ENCODE data around the gene UGT8.
"Not testable (repeated sequence)": the region's sequence is repeated elsewhere in the genome, so short reads cannot be mapped to it uniquely, and the experiment has no call there.

UGT8 gene, protein sequence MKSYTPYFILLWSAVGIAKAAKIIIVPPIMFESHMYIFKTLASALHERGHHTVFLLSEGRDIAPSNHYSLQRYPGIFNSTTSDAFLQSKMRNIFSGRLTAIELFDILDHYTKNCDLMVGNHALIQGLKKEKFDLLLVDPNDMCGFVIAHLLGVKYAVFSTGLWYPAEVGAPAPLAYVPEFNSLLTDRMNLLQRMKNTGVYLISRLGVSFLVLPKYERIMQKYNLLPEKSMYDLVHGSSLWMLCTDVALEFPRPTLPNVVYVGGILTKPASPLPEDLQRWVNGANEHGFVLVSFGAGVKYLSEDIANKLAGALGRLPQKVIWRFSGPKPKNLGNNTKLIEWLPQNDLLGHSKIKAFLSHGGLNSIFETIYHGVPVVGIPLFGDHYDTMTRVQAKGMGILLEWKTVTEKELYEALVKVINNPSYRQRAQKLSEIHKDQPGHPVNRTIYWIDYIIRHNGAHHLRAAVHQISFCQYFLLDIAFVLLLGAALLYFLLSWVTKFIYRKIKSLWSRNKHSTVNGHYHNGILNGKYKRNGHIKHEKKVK

DNA sequence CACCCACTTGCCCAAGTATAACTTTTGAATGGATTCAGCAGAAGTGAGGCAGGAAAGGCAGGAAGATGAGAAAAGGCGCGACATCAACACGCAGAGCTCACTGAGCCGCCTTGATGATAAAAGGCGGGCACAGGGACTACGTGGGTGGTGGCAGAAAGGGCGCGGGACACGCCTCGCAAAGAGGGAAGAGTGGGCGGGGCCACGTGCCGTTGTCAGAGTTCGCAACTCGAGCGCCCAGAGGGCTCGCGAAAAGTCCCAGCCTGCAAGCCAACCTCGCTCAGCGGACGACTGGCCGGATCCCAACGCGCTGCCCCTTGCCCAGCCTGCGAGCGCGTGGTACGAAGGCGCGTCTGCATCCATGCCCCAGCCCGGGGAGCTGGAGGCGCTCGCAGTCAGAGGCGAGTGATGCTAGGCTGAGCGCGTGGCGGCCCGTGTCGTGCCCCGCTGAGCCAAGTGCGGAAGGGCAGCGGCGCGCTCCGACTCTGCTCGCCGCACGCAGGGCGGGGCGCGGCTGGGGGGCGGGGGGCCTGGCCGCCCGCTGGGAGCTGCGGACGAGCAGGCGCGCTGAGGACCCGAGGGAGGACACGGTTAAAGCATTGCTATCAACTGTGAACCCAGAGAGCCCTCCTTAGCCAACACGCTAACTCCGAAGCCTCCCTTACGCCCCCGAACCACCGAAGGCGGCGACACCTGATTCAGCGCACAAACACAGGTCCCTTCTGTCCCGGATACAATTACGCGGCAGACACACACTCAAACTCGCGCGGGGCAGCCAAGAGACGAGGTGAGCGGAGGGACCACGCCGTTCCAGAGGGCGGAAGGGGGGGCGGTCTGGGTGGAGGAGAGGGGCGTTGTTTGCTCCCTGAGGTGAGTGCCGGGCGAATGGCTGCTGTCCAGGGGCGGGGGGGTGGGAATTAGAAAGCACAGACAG, at the start of gene UGT8:
Gene UGT8 (plus strand): TSS at position 617 of the 931 bp plus-strand sequence. CDS start 24,074 bp downstream, outside the sequence.
- no peak for DNase-seq (ENCODE audit: low read depth in 2 of 2)

DNA sequence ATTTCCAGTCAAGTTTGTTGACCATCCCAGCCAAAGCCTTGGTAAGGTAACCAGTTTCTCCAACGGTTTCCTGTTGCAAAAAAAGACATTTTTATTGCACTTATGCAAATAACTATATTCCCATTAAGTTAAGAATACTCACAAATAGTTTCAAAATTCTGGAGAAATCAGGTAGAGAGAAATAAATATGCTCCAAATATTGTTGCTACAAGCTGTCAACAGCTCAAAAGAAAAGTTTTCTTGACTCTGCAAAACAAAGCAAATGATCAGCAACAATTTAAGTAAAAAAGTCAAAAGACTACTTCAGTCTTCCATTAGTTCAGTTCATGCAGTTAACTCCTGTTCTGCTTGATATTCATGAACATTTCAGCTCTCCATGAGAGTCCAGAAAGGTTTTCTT, 49.0 kb upstream of the UGT8 start:
- DNase-seq (ENCODE audit: low read depth in 2 of 2) = no peak

DNA sequence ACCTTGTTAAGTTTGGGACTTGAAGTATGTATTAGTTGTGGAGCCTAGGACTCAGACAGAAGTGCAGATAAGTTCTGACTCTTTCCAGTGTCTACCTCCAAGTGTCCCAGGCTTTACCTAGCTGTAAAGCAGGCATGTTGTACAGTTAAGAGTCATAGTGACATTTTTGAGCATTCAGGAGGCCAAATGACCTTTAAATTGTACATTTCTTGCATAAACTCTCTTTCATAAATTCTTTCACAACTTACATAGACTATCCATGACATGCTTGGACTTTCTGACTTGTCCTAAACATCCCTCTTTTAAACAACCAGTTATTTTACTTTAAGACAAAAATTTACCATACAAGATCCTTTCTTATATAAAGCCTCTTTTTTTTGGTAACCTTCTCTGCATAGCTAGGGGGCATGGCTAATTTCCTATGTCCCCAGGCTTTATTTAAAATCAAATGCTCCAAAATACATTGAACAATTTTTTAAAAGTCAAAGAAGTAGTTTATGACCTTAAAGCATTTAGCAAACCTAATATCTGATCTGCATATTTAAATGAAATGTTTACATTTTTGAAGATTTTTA, 40.1 kb upstream of the UGT8 start:
- DNase-seq (ENCODE audit: low read depth in 2 of 2) = no peak

DNA sequence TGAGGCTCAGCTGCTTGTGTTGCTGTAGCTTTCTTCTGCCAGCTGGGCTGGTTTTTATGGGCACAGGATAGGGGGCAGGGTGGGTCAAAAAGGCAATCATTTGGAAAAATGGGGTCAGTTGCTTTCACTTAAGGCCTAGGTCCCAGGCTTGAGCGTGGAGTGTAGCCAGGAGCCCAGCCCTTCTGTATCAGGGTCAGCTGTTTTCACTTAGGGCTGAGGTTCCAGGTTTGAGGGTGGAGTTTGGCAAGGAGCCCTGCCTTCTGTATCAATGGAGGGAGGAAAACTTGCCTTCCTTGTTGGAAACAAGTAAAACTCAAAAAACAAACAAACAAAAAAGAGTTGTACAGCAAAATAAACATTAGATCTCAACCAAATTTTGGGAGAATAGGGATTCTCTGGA, 37.0 kb upstream of the UGT8 start:
- DNase-seq (ENCODE audit: low read depth in 2 of 2) = no peak

DNA sequence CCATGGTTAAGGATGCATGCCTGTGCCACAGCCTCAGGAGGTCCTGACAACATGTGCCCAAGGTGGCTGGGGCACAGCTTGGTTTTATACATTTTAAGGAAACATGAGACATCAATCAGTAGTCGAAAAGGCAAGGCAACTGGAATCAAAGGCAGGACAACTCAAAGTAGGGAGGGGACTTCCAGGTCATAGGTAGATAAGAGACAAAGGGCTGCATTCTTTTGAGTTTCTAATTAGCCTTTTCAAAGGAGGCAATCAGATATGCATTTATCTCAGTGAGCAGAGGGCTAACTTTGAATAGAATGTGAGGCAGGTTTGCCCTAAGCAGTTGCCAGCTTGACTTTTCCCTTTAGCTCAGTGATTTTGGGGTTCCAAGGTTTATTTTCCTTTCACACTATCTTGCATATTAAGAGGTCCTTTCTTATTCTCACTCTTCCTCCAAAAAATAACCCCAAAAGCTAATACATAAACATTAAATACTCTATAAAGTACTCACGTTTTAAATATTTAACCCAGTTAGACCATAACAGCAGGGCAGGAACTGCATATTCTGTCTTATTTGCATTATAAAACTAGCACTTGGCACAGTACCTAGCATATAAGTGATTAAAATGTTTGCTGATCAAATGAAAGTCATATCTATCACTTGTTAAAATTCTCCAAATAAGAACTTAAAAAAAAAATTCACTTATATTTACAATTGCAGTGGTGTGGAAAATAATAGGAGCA, 36.3 kb upstream of the UGT8 start:
- DNase-seq (ENCODE audit: low read depth in 2 of 2) = no peak

DNA sequence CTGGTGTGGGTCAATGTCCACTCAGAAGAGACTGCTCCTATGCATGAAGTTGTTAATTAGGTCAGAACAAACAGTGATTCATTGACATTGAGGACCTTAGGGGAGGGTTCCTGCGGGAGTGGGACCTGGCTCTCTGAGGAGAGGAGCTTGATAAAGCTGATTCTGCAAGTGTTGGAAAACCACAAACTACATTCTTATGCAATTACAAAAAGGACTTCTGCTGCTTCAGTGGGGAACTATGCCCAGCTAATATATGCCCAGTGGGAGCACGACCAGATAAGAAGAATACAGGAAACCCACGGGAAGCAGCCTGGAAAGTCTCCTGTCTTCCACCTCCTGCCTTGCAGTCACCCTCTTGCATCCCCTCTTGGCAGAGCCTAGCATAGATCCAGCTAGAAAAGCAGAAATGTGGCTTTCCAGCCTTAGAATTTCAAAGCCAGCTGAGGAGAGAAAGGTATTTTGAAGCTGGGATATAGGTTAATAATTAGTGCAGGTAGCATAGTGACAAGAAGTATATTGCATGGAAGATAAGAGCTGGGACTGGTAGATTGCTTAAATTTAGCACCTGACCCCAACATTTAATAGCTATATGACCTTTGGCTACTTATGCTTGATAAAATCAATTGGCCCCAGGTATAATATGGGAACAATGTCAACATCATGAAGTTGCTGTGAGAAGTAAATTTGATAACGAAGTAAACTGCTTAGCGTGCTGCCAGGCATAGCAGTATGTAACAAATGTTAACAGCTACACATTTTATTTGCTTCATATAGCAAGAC, 34.9 kb upstream of the UGT8 start:
- DNase-seq (ENCODE audit: low read depth in 2 of 2) = no peak

DNA sequence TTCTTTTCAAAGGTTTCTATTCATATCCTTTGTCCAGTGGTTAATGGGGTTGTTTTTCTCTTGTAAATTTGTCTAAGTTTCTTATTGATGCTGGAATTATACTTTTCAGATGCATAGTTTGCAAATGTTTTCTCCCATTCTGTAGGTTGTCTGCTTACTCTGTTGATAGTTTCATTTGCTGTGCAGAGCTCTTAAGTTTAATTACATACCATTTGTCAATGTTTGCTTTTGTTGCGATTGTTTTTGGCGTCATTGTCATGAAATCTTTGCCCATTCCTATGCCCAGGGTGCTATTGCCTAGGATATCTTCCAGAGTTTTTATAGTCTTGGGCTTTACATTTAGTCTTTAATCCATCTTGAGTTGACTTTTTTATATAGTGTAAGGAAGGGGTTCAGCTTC, 21.2 kb upstream of the UGT8 start:
- DNase-seq (ENCODE audit: low read depth in 2 of 2) = no peak

DNA sequence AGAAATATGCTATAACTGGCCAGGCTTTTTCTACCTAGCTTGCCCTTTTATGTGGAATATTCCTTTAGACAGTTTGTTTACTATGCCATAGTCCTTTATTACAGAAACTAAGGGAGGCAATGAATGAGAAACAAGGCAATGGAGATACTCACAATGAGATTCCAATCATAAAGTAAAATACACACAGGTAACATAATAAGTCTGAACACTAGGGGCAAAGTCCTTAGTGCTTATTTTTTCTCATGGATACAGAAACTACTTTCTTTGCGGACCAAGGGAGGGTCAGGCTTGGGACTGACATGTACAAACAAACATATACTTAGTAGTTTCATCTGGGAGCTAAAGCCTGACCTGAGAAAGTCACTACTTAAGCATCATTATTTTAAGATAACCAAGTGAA, 16.0 kb upstream of the UGT8 start:
- DNase-seq (ENCODE audit: low read depth in 2 of 2) = no peak

DNA sequence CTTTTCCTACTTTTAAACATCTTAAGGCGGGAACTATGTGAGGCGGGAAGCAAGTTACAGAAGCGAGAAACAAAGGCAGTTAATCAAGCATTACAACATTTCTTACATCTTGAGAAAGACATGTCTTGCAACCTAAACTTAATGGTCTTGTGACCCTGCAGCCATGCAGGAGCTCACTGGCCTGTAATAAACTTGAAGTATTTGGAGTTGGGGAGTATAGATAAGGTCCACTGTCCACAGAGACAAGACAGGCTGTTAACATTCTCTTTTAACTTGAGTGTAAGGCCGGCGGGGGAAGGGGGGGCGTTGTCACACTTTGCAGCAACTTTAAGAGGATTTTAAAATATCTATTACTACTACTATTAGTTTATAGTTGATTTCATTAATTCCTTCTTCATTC, 10.3 kb upstream of the UGT8 start:
- DNase-seq (ENCODE audit: low read depth in 2 of 2) = no peak

DNA sequence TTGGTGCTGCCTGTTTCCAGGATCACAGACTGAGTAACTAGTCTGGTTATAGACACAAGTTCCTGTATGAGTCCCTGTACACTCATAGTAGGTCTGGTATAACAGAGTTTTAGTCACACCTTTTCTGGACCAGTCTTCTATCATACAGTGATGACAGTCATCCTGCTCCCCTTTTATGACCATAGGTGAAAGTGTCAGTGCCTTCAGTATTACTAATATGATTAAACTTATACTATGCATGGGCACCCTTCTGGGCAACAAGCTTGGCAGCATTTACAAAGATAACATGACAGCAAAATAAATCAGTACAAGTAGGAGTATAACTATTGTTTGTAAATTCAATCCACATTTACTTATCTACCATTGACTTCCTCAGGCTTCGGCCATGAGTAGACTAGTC, 8.2 kb upstream of the UGT8 start:
- not testable (repeated sequence) for DNase-seq (ENCODE audit: low read depth in 2 of 2)

DNA sequence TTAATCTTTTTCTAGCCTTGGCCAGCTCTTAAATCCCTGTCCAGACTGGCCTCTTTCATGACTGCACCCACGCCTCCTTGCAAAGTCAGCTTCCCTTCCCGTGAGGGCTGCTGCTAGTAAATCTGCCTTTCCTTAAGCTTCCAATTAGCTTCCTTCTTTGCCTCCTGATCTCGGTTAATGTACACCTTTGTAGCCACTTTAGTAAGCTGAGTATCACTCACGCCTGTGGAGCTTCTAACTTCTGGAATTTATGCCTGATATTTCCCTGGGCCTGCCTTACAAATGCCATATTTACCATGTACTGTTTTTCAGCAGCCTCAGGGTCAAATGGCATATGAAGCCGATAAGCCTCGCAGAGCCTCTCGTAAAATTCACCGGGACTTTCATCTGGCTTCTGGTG, 5.1 kb upstream of the UGT8 start:
- DNase-seq (ENCODE audit: low read depth in 2 of 2) = no peak

DNA sequence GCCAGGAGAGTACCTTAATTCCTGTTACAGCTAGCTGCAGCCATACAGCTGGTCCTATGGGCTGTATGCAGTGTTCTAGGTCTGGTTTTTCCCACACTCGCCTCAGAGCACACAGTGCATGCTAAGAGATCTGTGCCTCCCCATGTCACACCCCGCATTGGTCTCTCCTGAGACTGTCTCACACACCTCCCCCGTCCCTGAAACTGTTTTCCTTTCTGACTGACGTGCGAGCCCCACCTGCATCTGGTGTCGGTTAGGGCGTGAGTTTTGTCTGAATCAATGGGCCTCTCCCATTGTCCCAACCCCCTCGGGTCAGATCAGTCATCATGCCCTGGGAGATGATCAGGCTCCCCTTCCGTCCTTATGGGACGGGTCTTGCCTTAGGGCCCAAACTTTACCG, 3.4 kb upstream of the UGT8 start:
- DNase-seq (ENCODE audit: low read depth in 2 of 2) = no peak

DNA sequence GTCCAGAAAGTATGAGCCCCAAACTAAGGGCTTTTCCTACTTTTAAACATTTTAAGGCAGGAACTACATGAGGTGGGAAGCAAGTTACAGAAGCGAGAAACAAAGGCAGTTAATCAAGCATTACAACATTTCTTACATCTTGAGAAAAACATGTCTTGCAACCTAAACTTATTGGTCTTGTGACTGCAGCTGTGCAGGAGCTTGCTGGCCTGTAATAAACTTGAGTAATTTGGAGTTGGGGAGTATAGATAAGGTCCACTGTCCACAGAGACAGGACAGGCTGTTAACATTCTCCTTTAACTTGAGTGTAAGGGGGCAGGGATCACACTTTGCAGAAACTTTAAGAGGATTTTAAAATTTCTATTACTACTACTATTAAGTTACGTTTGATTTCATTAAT, 2.7 kb upstream of the UGT8 start:
- no peak for DNase-seq (ENCODE audit: low read depth in 2 of 2)

DNA sequence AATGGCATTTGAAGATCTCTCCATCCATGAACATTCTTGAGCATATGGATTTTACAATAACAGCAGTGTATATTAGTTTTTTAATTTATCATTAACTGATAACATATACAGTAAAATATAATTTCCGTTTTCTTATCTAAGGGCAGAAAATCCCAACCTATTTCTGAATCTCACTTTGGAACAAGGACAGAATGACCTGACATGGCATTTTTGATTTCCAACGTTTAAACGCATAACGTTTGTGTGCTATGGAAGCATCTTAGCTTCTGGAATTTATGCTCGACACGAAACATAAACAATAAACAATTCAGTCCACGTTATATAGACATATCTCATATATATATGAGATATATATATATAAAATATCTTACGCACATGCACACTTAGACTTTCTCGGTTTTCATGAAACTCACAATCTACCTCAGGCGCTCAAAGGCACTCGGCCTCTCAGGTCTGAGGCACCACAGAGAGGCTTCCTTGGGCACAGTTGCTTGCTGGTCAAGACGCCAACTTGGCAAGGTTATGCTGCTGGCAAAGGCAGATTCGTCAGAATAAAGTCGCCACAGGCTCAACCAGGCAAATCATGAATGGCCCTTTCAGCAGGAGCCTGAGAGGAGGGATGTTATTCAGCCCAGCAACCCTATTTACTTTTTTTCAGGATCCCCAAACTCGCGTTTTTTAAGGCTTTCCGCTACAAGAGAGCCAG, 1.0 kb upstream of the UGT8 start:
- no peak for DNase-seq (ENCODE audit: low read depth in 2 of 2)

DNA sequence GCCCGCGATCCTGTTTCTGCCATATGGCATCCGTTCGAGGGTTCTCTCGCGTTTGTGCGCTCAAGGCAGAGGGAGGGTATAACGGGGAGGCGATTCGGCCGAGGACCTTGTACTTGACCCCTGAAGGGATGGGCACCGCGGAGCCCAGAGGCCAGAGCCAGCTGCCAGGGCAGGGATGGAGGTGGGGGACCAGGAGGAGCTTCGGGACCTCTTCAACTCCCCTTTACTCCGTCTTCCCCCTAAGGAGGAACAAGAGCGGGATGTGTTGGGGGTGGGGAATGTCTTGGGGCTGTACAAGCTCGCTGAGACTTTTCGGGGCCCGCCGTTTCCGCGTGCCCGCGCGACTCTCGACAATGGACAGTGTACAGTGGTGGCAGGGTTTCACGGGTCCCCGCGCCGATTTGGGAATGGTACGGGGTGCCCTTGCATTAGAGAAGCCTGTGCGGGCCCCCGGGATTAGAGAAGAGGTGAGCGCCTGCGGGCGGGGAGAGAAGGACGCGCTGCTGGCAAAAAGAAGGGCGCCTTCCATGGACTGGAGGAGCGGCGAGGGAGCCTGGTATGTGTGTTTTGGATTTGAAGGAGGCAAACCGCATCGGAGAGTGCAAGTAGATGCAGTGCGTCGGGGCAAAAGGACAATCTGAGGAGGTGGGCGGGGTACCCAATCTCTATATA, 760 bp downstream of the UGT8 start:
- DNase-seq (ENCODE audit: low read depth in 2 of 2) = no peak

DNA sequence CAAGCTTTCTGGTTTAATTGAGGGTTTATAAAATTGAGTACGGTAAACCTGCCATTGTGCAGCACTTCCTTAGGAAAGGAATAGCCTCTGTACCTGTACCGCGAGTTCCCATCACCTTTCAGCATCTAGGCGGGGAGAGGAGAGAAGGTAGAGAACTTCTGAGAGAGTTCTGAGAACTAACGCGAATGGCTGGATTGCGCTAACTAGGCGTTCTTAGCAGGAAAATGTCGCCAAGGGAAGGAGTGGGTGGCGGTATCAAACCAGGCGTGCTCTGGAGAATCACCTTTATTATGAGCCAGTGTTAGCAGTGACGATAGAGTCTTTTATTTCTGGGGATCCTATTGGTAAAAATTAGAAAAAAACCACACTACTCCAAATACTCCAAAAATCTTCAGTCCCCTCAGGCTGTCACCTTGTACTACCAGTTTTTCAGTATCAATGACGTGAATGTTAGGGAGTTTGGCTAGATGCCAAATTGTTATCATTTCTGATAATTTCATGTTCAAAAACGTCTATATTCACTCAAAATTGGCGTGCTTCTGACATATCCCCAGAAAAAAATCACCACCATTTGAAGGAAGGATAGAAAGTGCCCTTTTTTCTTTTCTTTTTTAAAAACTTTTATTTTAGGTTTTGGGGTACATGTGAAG, 1.4 kb downstream of the UGT8 start:
- no peak for DNase-seq (ENCODE audit: low read depth in 2 of 2)

DNA sequence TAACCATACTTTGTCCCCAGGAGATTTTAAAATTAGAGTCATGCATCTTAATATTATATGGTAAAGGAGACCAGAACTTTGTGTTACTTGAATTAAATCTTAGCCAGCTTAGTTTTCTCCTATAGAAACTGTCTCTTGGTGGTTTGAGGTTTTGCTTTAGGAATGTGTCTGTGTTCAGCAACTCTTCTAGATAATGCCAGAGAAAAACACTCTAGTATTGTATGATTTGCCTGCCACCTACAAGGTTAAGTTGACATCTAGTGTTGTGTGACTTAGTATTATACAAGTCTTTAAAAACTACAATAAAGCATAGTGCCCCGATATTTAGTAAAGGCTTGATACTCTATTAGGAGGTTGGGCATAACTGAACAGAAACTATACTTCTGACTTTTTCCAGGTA, 2.1 kb downstream of the UGT8 start:
- no peak for DNase-seq (ENCODE audit: low read depth in 2 of 2)

DNA sequence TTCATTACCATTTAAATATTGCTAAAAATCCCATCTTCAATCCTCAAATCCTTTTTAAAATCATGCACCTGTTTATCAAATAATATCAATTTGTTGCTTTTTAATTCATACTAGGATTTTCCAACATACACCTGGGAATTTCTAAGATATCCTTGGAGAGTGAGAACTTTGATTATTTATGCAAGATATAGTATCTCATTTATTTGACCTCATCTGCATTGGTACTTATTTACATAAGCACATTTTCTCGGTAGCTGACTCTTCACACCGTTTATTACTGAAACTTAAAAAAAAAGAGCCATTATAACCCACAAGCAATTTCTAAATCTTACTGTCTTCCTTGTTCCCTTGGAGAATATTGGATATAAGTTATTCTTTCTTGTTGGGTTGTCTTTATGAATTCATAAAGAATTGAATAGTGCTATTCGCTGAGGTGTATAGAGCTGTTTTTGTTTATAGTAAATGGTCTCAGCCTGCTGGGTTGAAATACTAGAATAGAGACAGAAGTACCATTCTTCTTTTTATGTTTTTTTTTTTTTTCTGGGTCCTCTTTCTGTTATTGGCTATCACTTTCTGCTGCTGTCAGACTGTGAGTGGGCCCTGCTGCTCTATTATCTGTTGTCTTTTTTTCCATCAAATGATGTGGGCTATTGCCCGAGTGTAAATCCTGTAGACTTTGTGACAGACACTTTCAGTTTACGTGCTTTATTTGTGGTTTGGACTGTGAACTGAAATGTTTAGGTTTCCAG, 2.9 kb downstream of the UGT8 start:
- no peak for DNase-seq (ENCODE audit: low read depth in 2 of 2)
